GM19023 (cell line): ENCODE data around the gene COA1.
"Not testable (repeated sequence)": the region's sequence is repeated elsewhere in the genome, so short reads cannot be mapped to it uniquely, and the experiment has no call there.

ENCODE experiments used
- ATAC-seq: cut with Tn5 transposase; IDR thresholded peaks from one replicate; pipeline ENCODE4 v1.9.1; 2021; ENCODE audit warnings: mild to moderate bottlenecking, moderate library complexity; ENCODE audit not compliant: unreplicated experiment

The COA1 gene

DNA sequence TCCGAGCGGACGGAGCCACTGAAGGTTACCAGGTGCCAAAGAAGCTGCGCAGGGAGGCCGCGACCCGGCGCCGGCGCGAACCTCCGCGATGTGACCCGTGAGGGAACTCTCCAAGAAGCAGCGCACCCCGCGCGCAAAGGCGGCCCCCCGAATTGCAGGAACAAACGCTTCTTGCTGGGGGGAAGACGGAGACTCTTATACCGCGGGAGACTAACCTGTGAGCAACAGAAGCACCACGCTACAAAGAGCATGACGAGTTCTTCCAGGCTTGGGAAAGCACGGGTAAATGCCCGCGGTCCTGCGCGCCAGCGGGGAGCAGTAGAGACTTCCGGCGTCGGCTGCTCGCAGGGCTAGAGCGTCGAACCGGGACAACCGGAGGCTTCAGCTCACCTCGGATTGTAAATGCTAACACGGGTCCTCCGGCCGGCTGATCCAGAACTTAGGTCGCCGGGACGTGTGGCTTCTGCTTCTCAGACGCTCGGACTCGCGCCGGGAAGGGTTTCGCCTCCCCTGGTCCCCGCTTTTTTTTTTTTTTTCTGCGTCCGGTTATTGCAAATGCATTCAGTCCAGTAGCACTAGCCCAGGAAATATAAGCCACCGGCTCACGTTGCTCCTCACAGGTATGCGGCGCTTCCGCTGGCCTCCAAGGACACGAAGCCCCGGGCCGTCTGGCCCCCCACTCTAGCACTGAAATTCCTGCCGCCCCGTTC is at the start of gene COA1:
Gene COA1 (minus strand): TSS at position 310 of the 710 bp plus-strand sequence. CDS start 80,909 bp downstream, outside the sequence.
- peak; percentile 84 for ATAC-seq

DNA sequence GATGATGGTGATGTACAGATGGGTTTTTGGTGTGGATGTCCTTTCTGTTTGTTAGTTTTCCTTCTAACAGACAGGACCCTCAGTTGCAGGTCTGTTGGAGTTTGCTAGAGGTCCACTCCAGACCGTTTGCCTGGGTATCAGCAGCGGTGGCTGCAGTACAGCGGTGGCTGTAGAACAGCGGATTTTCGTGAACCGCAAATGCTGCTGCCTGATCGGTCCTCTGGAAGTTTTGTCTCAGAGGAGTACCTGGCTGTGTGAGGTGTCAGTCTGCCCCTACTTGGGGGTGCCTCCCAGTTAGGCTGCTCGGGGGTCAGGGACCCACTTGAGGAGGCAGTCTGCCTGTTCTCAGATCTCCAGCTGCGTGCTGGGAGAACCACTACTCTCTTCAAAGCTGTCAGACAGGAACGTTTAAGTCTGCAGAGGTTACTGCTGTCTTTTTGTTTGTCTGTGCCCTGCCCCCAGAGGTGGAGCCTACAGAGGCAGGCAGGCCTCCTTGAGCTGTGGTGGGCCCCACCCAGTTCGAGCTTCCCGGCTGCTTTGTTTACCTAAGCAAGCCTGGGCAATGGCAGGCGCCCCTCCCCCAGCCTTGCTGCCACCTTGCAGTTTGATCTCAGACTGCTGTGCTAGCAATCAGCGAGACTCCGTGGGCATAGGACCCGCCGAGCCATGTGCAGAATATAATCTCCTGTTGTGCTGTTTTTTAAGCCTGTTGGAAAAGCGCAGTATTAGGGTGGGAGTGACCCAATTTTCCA is 49.1 kb upstream of the COA1 start:
- ATAC-seq: not testable (repeated sequence)

- not testable (repeated sequence) for ATAC-seq
Measured at GRCh38 chr7:43775255-43775654, 45.9 kb upstream of the COA1 start.

- not testable (repeated sequence) for ATAC-seq
Measured at GRCh38 chr7:43773268-43773667, 43.9 kb upstream of the COA1 start.

- ATAC-seq: no peak
Measured at GRCh38 chr7:43771573-43771972, 42.2 kb upstream of the COA1 start.

DNA sequence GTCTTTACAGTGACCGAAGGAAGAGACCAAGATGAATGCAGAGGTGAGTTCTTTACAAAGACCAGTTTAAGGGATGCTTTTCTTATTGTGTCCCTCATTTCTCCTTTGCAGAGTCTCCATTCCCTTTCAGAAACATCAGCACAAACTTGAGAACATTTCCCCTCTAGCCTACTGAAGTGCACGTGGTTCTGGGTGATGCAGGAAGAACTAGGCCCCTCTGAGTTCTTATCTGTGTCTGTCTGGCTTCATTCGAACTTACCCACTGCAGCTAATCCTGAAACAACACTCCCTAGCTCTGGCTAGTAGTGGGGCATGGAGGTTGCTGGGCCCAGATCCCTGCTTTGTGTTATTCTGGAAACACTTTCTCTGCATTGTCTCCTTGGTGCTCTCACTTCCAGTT is 41.8 kb upstream of the COA1 start:
- ATAC-seq: no peak

DNA sequence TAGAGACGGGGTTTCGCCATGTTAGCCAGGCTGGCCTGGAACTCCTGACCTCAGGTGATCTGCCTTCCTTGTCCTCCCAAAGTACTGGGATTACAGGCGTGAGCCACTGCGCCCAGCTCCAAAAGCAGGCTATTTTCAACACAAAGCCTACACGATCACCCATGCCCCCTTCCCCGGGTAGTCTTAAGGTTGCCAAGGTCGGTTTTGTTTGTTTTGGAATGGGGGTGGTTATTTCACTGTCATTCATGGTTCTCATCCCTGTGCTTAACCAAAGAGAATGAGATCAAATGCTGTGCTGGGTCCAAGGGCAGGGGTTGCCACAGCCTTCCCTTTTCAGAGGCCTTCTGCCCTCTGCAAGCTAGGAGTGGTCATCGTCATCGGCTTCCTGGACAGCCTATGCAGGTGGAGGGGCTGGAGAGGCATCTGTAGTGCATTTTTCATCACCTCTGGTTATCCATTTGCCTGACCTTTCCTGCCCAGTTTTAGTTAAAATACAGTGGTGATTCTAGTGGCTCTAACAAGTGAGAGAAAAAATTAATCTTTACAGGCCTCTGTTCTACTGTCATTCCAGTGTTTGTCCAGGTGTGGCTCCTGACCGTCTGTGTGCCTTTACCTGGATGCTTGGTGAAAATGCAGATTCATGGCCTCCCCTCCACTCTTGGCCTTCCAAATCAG is 40.6 kb upstream of the COA1 start:
- no peak for ATAC-seq

GRCh38 chr7:43769281-43769680 is 40.0 kb upstream of the COA1 start:
- ATAC-seq: no peak

DNA sequence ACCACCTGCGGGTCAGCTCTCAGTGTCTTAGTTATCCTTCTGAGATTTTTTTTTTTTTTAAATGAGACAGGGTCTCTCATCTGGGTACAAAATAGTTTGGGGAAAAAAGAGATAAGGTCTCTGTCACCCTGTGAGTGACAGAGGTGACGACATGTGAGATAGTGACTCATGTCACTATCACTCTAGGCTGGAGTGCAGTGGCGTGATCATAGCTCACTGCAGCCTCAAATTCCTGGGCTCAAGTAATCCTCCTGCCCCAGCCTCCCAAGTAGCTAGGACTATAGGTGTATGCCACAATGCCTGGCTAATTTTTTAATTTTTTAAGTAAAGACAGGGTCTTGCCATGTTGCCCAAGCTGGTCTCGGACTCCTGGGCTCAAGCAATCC is 39.6 kb upstream of the COA1 start:
- ATAC-seq: no peak

DNA sequence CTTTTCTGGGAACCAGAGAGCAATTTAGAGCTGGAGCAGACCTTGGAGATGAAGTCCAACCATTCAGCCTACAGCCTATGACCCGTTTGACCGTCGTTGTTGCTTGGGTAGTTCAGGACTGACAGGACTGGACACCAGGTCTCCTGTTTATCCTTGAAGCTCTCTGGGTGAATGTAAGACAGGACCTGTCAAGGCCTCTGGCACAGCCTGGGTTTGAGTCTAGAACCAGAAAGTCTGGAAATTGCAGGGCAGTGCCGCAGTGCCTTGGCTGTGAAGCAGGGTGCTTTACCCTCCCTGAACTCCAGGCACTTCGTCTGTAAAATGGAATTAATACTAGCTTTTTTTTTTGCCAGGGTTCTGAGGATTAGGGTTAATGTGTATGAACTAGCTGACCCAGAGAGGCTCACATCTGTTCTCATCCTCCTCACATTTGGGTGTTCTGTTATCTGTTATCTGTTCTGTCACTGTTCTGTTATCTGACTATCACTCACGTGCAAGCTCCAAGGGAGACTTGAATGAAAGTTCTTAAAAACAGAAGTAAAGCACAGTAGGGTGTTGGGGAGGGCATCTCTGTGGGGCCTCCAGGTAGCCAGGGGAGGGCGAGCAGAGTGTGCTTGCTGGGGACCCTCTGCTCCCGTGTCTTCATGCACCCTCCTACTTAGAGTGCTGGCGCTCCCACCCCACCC is 39.0 kb upstream of the COA1 start:
- no peak for ATAC-seq

GRCh38 chr7:43767311-43767710 is 38.0 kb upstream of the COA1 start:
- no peak for ATAC-seq

DNA sequence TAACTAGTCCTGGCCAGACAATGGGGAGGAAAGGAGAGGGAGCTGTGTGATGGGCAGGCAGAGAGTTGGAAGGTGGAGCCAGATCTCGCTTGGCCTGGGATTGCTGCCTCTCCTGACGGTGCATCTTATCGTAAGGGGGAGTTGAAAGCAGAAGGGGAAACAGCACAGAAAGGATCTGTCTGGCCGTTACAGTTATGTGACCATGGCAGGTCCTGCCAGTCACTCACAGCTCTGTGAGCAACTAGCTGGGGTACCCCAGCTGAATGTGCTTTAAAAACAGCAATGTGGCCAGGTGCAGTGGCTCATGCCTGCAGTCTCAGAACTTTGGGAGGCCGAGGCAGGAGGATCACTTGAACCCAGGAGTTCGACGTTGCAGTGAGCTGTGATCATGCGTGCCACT is 37.2 kb upstream of the COA1 start:
- no peak for ATAC-seq

DNA sequence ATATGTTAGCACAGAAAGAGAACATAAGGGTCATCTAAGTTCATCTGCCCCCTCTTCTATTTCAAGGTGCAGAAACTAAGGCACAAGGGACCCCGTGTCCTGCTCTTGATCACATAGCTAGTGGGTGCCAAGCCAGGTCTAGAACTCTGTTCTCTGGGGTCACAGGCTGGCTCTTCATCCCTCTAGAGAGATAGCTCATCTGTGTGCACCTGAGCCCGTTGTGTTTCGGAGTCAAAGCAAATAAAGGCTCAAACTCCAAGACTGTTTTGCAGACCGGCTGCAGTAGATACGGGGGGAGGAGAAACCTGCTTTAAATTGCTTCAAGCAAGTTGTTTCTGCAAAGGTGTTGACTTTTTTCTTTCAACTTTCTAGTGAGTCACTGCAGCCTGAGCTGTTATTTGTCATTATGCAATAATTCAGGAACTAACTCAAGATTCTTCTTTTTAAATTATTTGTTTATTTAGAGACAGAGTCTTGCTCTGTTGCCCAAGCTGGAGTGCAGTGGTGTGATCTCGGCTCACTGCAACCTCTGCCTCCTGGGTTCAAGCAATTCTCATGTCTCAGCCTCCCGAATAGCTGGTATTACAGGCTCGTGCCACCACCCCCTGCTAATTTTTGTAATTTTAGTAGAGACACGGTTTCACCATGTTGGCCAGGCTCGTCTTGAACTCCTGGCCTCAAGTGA is 35.6 kb upstream of the COA1 start:
- ATAC-seq: no peak

GRCh38 chr7:43764039-43764761 is 34.9 kb upstream of the COA1 start:
- ATAC-seq: no peak

- ATAC-seq: no peak
Measured at GRCh38 chr7:43763183-43763582, 33.9 kb upstream of the COA1 start.

GRCh38 chr7:43761938-43762692 is 32.8 kb upstream of the COA1 start:
- ATAC-seq: no peak

DNA sequence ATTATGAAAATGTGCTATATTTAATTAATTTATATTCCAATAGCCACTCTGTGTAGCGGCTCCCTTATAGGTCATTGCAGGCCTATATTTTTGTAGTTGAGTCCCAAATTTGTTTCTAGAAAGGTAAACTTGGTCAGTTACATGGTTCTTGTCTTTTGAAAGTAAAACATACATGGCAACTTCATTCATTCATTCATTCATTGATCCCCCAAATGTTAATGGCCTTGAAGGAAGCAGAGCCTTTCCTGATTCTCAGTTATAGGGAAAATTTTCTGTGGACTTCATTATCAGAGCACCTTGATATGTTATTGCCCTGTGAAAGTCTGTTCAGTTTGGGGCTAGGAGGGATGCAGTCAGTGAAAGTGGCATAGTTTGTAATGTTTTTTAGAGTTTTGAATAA is 32.1 kb upstream of the COA1 start:
- ATAC-seq: no peak

GRCh38 chr7:43760861-43761260 is 31.5 kb upstream of the COA1 start:
- ATAC-seq: no peak
